HCT116 (cell line): ENCODE measurements around the gene RTN4RL1.

Experiments used
- CEBPB ChIP-seq: IDR thresholded peaks from 2 replicates; pipeline ENCODE4 v1.6.1; 2012; ENCODE audit warnings: low read depth
- CTCF ChIP-seq, 3 experiments: fragments of 200-600 bp in 1 of 3; sonication (generic) in 1 of 3; IDR thresholded peaks in 2 of 3; conservative IDR thresholded peaks in 1 of 3; 2 replicates each; pipeline ENCODE4 v1.5.1; 2012 to 2017; ENCODE audit warnings: low read depth in 2 of 3, low read length in 2 of 3, antibody characterized with exemption in 1 of 3, borderline replicate concordance in 1 of 3, control low read depth in 1 of 3, mild to moderate bottlenecking in 1 of 3, mixed read lengths in 1 of 3, mixed run types in 1 of 3, moderate library complexity in 1 of 3; ENCODE audit not compliant: insufficient read depth in 1 of 3
- JUND ChIP-seq: IDR thresholded peaks from 2 replicates; pipeline ENCODE4 v1.6.1; 2012
- POLR2A ChIP-seq: IDR thresholded peaks from 2 replicates; pipeline ENCODE4 v1.7.0; 2011; ENCODE audit warnings: borderline replicate concordance; ENCODE audit not compliant: insufficient read depth, insufficient read length; ENCODE audit errors: extremely low read depth
- POLR2AphosphoS5 ChIP-seq: IDR thresholded peaks from 2 replicates; pipeline ENCODE4 v1.6.1; 2011; ENCODE audit warnings: mild to moderate bottlenecking, low read depth, low read length, moderate library complexity
- ZFX ChIP-seq: fragments of 450-650 bp; IDR thresholded peaks from 2 replicates; pipeline ENCODE4 v1.6.1; 2017
- ZNF274 ChIP-seq: fragments of 200-500 bp; sonication (Bioruptor generic); IDR thresholded peaks from 2 replicates; pipeline ENCODE4 v1.6.1; 2014; ENCODE audit warnings: mild to moderate bottlenecking, low read depth, low read length, inconsistent platforms

DNA sequence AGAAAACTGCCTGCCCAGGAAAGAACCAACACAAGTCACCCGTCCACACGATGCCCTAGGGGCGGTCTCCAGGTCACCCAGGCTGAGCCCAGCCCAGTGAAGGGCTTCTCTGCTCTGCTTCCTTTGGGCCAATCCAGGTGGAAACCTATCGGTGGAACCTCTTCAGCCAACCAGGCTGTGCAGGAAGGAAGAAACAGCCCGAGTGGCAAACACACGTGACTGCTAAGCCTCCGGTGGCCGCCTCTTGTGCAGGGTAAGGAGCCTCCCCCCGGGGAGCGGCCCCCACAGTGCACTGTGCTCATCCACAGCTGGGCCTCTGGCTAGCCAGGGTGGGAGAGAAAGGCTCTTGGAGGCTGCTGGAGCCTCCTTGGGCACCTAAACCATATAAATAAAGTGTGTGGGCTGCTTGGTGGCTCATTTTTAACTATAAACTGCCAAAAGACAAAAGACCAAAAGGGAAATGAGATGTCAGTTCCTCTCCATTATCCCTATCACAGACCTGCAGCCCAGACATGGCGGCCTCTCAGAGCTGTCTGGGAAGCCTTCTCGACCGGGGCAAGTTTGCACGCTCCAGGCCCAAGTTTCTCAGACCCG lies 2.4 kb downstream of the RTN4RL1 start:
- TF ChIP-seq CTCF (IDR thresholded peaks at IDR 0.05 in 2 of 3, conservative IDR thresholded peaks at IDR 0.05 in 1 of 3; ENCODE audit: borderline replicate concordance in 1 of 3, insufficient read depth in 1 of 3, low read depth in 2 of 3, low read length in 2 of 3) (no peak), POLR2AphosphoS5 (no peak), JUND (no peak), ZNF274 (no peak), ZFX (no peak), CEBPB (no peak), POLR2A (no peak)
